GM23338 (cell line): ENCODE measurements around the gene ZNF280D.

Experiments used
- CREB1 ChIP-seq: fragments of 250-450 bp; sonication (Bioruptor Pico); IDR thresholded peaks from 2 replicates; pipeline ENCODE4 v1.5.0; 2020; ENCODE audit warnings: low read depth, mild to moderate bottlenecking, moderate library complexity
- CTCF ChIP-seq, 2 experiments: fragments of 200-600 bp in 1 of 2; sonication (generic) in 1 of 2; conservative IDR thresholded peaks; 2 replicates each; pipeline versions ENCODE4 v1.5.1 to v1.6.1; 2016 to 2017; ENCODE audit warnings: antibody characterized with exemption in 2 of 2, low read depth in 2 of 2, mild to moderate bottlenecking in 2 of 2, moderate library complexity in 1 of 2
- EZH2 ChIP-seq: fragments of 200-600 bp; sonication (generic); IDR thresholded peaks from one replicate; pipeline ENCODE4 v1.8.0; 2017; ENCODE audit warnings: antibody characterized with exemption, mild to moderate bottlenecking, low read depth; ENCODE audit not compliant: unreplicated experiment
- EZH2phosphoT487 ChIP-seq: fragments of 200-600 bp; sonication (generic); IDR thresholded peaks from one replicate; pipeline ENCODE4 v1.8.1; 2018; ENCODE audit warnings: antibody characterized with exemption; ENCODE audit not compliant: unreplicated experiment
- JUNB ChIP-seq: IDR thresholded peaks from one replicate; pipeline ENCODE4 v1.6.1; 2016; ENCODE audit warnings: antibody characterized with exemption; ENCODE audit not compliant: unreplicated experiment
- REST ChIP-seq: IDR thresholded peaks from one replicate; pipeline ENCODE4 v1.6.1; 2018; ENCODE audit warnings: antibody characterized with exemption; ENCODE audit not compliant: unreplicated experiment

DNA sequence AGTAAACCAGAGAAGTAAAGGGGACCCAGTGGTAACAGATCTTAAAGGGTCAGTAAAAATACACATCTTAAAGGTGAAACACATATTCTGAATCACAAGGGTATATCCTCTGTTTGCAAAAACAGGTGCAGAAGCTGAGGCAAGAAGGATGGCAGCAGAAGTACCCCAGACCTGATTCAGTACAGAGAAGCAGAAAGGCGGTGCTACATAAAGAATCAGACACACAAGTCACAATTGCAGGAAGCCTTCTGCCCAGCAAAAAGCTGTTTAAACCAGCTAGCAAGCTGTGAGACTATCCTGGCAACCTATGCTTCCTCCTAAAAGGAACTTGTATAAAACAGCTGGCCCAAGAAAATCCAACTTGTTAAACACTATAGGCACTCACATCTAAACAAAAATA is 49.4 kb downstream of the ZNF280D start:
- TF ChIP-seq CTCF (conservative IDR thresholded peaks at IDR 0.05; ENCODE audit: low read depth in 2 of 2): no peak
- no peak for TF ChIP-seq CREB1 (CRISPR knock-in tag)
- no peak for TF ChIP-seq EZH2
- no peak for TF ChIP-seq REST
- no peak for TF ChIP-seq EZH2phosphoT487
- TF ChIP-seq JUNB: no peak
